ENCODE results near the gene GBA2.

- no peak for TF ChIP-seq POLR2A (IDR thresholded peaks at IDR 0.05; ENCODE audit: extremely low read depth, insufficient read length)
- TF ChIP-seq MYC (IDR thresholded peaks at IDR 0.05; ENCODE audit: low read depth, low read length): no peak
Observed at GRCh38 chr9:35749515-35750255, 657 bp upstream of the GBA2 start.

Data from NB4 (cell line).